Frontal cortex (tissue), 4 donors: ENCODE results near the gene LRRC73. TPM values are rescaled to one million over a fixed set of nuclear protein-coding genes. Genes with fewer than 3 reads are reported as not detected.

Experiments used
- DNase-seq, 2 donors: peaks; one replicate each; pipeline ENCODE4 v3.0.0; 2012; ENCODE audit warnings: low spot score in 2 of 2
- FAIRE-seq: peaks from 2 replicates; lab custom pipeline; 2012; peaks lifted over from hg19 to GRCh38; lab: Jason Lieb, UNC
- total RNA-seq: library from RNA; depleted of rRNA; stranded (reverse); fragments of >200 nt; gene quantifications from one replicate; pipeline ENCODE4 v1.2.3, GENCODE V29; 2014
- donor health status: control.
- donor health status: control.
- donor health status: control.

Gene LRRC73
- total RNA-seq, 1 donor from 2014 or later, result 2.9 TPM

DNA sequence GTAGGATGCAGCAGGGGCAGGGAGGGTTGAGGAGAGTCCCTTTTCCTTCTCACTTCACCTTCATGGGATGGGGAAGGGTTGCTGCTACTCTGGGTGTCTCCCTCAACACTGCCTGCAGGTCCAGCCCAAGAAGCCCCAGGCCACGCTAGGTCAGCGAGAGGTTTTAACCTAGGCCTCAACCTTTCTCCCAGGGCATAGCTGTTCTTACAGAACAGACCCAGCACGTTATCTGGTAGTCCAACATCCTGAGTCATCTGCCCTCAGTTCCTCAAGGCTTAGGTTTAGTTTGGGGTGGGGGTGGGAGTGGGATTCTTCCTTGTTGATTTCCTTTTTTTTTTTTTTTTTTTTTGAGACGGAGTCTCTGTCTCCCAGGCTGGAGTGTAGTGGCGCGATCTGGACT, 15.8 kb downstream of the LRRC73 start:
- FAIRE-seq (no peak), DNase-seq (no peak)

DNA sequence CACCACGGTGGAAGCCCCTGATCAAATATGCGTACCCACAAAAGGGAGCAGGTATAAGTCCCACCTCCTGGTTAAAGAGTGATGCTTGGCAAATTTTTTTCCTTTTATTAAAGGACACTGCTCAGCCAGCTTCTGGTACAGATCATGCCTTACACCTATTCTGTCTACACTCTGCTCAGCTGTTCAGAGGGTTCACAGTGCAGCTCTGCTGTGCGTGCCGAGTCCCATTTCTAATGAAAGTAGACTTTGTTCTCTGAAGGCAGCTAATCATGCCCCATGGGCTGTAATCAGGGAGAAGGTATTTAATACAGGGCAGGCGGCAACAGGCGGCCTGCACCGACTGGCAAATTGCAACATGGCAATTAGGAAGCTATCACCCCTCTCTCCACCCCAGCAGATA, 16.3 kb downstream of the LRRC73 start:
- FAIRE-seq (no peak), DNase-seq (no peak)

DNA sequence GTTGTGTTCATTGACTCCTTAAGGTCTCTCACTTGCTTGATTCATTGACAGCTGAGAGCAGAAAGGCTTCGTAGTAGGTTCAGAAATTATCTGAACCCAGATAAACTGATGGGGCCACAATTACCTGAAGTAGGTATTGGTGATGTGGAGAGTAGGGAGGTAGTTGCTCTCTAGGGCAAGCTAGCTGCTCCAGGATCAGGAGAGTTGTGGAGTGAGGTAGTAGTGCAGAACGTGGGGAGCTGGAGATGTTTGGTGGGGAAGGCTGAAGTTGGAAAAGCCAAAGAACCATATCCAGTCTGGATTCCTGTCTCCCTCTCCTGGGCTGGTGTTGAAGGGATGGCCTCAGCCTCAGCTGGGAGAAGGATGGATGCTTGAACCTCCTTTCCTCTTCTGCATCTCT, 16.9 kb downstream of the LRRC73 start:
- DNase-seq (no peak), FAIRE-seq (no peak)

DNA sequence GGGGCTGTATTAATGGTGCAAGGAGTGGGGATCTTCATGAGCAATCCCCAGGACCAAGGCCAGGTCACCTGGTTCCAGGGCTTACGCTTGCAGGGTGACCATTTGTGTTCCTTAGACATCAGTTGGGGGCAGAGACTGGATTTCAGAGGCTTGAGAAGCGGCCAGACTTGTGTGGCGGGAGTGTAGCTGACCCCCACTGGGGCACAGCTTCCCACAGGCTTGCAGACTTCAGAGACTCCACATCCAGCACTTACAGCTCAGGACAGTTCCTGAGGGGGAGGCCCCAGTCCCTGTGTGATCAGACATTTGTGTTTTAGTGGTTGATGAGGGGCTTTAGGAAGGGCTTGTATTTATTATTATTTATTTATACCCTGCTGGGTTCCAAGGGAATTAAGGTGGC, 17.5 kb downstream of the LRRC73 start:
- FAIRE-seq (no peak), DNase-seq (no peak)

DNA sequence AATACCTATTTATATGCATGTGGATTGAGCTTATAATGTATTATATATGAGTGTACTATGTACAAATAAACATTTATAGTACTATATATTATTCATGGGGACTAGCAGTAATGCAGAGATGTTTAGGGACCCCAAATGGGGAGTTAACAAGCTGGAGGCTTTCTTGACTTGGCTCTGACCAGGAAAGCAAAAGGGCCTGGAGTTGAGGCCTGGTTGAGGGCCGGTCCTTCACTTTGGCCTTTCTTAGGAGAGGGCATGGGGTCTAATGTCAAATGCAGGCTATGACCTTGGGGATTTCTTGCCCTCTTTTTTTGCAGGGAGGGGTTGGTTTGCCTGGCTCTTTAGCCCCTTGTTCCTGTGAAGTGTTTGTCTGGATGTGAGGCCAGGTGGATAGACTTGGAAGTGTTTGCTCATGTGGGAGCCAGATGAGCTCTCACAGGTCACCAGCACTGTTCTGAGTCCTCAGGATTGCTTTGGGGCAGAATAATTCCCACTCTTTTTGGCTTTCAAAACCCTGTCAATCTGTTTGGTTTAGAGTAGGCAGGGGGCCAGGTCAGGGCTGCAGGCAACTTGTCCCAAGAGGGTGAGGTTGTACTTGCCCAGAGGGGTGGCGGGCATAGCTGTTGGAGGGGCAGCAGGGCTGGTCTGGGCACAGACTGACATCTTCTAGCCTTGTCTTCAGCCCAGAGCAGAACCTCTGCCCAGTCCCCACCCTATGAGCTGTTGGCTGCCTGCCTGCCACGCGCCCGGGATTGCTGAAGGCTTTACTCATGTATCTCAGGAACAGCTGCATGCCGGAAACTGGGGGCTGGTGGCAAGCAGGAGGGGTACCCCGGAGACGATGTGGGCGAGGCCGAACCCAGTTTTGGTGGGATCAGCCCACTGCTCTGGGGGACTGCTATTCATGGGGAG, 18.1 kb downstream of the LRRC73 start:
- DNase-seq (peak; percentile 65 to 67), FAIRE-seq (no peak)

DNA sequence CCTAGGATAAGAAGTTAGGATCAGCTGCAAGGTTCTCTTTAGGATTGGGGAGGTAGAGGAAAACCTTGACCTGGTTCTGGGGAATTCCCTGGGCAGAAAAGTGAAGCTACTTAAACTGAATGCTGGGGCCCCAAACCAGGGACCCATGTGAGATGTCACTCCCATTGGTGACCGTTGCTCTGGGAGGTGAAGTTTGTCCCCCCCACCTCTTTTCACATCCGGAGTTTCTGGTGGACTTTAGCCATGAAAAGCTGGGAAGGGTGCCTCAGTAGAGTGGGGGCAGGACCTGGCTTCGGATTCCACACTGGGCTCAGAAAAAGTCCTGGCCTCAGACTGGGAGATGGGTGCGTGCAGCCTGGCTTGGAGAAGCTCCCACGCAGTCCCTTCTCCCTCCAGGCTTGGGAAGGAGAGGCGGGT, 19.6 kb downstream of the LRRC73 start:
- no peak for FAIRE-seq
- no peak for DNase-seq

DNA sequence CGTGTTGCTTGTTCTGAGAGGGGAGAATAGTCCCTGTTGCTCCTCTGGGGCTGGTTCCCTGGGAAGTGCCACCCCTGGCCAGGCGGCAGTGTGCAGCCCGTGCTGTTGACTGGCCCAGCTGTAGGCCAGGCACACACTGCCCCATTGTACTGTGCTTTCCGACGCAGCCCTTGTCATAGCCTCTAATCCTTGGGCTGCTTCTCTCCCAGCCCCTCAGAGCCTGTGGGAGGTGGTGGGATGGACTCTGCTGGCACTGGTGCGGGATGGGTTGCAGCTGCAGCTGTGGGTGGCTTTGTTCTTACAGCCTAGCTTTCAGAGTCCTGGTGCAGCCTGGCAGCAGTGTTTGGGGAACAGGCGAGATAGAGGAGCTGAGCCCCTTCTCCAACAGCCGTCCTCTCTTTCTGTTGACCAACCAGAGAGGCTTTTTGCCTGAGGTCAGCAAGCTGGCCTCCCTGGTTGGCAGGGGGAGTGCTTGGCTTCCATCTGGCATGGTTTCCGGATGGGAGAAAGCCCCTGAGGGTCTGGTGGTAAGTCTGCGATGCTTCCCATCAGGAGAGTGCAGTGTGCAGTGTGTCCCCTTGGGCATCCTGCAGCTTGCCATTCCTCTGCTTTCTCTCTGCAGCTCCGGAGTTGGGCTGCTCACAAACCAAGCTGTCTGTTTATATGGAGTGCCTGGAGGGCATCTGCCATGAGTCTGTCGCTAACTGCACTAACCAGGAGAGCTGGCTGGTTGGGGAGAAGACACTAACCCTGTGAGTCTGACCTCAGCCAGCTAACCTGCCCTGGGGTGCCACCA, 20.7 kb downstream of the LRRC73 start:
- no peak for FAIRE-seq
- DNase-seq, result peak; percentile 64 to 66

DNA sequence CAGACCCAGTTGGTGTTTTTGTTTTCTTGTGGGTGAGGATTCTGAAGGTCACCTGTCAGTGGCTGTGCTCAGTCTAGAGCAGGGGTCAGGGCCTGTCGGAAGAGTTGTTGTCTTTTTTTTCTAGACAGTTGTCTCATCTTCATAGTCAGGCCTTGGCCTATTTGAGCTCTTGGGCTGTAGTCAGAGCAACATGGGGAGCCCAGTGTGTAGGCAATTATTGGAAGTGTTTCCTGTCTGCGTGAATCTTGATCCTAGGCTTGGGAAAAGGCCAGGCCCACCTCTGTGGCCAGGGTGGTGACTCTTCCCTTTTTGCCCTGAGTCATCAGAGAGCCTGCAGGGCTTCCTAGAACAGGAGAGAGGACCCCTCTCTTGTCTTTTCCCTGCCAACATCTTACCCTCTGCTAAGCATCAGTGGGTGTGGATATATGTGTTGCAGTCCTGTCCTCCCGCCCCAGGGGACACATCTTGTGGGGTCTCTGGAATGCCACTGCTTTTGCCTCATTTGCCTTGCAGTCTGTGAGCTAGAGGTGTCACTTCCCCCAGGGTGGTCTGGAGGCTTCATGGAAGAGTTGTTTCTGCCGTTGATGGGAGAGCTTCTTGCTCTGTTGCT, 21.4 kb downstream of the LRRC73 start:
- DNase-seq, result no peak
- FAIRE-seq, result no peak

DNA sequence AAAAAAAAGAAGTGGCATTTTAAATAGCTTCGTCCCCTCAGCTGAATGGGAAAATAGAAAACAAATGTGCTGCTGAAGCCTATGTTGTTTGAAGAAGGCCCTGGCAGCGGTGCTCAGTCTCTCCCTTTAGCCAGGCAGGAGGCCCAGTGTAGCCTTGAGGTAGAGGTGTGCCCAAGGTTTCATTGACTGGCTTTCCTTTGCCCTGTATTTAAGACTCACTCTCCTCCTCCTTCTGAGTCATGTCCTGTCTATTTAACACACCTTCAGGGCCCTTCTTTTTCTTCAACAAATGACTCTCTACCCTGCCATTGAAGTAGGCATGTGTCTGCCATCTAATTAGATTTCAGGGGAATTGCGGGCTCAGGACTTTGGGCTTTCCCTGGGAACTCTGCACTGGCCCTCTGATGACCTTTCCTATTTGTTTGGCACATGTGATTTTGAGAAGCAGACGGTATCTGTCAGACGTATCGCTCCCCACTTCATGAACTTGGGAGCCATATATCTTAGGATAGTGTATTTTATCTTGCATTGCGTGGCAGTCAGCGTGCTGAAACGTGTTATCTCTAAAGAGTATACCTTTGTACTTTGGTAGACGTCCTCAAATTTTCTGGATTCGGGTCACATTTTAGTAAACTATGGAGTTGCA, 28.4 kb downstream of the LRRC73 start:
- FAIRE-seq (no peak), DNase-seq (no peak)

DNA sequence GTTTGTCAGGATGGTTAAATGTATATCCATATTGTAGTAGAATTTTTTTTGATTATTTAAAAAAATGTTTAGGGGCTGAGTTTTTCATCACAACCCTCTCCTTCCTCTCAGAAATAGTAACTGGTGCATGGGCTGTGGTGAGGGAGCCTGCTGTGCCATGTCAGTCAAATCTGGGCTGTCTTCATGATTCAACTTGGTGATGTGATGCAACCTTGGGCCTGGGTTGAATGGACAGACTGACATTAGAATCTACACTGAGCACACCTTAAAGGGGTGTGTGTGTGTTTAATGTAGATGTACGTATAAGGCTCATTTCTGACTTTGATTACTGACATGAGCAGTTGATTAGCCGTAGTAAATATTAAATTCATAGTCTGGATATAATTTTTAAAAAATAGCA, 29.1 kb downstream of the LRRC73 start:
- no peak for FAIRE-seq
- DNase-seq, result no peak

DNA sequence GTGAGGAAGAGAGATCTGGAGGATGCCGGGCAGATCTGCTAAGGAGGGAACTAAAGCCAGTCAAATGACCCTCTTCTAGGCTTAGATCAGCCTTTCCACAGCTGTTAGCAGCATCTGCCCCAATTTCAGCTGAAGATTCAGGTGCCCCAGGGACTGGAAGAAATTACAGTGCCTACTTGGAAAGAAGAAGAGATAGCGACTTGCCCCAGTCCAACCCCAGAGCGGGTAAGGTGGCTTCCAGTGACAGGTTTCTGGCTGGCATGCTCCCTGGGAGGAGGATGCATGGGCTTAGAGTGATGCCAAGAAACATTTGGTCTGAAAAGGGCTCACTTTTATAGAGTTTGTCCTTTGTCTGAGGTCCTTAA, 32.2 kb downstream of the LRRC73 start:
- no peak for FAIRE-seq
- DNase-seq, result no peak

DNA sequence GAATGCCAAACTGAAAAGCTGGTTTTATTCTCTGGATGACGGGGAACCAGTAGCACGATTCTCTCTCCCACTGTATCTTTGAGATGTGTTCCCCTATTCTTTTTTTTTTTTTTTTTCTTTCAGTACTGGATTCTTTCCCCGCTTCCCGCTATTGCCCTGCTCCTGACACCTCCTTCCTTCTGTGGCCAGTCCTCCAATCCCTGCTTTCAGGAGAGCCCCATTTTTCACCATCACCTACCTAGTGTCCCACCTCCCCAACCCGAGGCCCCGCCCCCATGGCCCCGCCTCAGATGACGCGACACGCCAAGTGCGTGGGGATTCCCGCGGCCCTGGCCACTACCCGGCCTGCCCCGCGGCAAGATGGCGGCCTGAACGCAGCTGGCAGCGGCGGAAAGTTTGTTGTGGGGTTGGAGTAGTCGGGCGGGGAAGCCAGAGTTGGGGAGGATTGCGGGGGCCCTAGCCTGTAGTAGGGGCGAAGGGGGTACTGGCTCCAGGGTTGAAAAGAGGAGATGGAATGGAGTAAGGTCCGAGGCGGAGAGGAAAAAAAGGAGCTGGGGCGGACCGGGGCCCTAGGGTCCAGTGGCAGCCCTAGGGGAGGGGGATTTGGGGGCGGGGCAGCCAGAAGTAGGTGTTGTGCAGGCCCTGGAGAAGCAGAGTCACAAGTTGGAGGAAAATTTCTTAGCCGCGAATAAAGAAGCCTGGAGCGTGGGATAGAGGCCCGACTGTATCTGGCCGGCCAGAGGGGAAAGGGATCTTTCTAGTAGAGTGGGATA, 32.7 kb downstream of the LRRC73 start, which contains the start of gene TJAP1:
TJAP1 (plus strand) TSS at position 336 of the 773 bp plus-strand sequence. CDS start 21,432 bp downstream, outside the sequence.
- DNase-seq (peak; percentile 79 to 92), FAIRE-seq (no peak)

DNA sequence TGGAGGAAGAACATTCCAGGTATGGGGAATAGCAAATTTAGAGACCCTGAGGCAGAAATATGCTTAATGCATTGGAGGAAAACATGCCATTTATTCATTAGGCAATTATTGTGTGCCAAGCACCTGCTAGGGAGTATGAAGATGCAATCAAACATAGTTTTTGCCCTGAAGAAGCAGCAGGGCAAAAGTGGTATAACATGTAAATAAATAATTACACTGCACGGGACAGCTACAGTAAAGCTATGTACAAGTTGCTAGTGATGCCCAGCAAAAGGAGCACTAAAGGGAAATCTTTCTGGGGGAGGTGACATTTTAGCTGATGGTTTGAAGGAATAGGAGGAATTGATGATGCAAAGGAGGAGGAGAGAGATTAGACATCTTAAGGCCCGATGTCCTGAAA, 33.4 kb downstream of the LRRC73 start:
- DNase-seq (no peak), FAIRE-seq (no peak)

DNA sequence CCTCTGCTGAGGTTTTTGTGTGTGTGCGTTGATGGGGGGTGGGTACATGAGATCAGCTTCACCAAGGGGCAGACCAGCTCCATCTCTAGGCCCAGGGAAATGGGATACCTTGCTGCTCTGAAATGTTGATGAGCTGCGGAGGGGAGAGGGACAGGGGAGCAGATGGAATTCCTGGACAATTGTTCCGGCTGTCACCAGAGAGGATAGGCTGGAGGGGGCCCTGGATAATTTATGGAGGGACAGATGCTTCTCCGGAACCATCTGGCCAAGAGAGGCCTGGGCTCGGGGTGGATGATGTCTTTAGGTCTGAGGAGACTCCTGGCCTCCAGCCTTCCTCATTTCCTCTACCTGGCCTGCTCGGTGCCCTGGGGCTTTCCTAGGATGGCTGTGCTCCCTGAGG, 34.6 kb downstream of the LRRC73 start:
- FAIRE-seq (no peak), DNase-seq (no peak)

DNA sequence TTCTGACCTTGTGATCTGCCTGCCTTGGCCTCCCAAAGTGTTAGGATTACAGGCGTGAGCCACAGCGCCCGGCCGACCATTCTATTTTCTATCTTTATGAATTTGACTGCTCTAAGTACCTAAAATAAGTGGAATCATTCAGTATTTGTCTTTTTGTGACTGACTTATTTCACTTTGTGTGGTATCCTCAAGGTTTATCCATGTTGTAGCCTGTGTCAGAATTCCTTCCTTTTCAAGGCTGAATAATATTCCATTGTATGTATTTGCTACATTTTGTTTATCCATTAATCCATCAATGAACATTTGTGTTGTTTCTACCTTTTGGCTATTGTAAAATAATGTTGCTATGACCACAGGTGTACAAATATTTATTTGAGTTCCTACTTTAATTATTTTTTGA, 37.6 kb downstream of the LRRC73 start:
- DNase-seq (no peak), FAIRE-seq (no peak)

DNA sequence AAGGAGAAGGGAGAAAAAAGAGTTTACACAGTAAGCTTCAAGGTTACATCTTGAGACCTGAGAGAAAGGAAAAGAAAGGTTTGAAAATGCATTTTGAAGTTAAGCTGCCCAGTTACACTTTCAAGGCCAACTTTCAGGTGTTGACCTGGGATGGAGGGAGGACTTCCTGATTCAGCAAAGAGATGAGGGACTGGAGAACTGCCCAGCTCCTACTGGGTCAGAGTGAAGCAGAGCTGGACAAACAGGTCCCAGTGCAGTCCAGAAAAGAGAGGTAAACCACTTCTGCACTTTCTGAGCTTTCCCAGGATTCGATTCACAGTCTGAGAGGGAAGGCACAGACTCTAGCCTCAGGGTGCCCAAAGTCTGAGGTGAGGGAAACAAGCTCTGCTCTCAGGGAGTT, 38.7 kb downstream of the LRRC73 start:
- FAIRE-seq (no peak), DNase-seq (no peak)

DNA sequence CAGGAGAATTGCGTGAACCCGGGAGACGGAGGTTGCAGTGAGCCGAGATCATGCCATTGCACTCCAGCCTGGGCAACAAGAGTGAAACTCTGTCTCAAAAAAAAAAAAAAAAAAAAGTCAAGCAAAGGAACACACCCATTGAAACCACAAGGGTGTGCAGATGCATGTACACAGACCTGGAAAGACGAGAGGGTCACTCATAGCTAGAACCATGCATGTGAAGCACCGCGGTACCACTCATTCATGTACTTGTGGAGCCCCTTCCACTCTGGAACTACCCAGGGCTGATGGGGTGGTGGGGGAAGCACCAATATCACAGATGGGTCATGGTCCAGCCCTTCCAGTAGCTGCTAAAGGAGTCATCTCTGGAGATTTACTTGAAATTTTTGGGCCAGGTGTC, 40.2 kb downstream of the LRRC73 start:
- FAIRE-seq, result no peak

DNA sequence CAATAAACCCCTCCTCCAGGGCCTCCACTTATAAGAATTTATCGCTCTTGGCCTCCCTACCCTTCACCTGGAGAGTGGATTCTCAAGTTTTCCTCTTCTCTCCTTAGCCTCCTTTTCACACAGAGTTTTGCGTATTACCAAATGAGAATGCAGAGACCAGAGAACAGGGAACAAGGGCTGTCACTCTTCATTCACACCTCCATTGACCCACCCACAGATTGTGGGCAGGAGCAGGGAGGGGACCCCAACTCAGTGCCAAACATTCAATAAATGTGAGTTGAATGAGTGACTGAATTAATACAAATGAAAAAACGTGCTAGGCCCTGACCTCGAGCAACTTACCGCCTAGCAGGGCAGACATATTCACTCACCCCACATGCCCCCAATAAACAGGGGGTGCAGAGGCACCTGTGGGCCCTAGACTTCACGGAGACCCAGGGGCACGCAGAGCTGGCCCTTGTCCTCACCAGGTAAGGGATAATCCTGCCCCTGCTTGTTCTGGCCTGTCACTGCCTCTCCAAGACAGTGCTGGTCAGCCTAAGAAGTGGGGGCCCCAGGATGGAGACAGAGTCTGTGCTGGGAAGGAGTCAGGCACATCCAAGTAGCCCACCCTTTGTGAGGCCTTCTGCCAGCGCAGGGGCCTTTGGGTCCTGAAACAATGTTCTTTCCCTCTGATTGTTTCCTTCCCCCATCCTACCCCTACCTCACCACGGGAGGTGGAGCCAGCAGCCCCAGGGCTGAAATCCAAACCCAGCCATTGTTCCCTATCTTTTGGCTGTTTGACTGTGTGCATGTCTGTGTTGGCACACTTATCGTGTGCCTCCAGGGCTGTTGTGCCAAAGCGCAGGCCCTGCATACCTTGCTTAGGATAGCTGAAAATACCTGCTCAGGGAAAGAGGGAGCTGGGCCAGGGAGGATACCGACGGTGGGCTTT, 41.1 kb downstream of the LRRC73 start:
- FAIRE-seq (no peak), DNase-seq (no peak)

More for the DNA sequence above, 40.2 kb downstream of the LRRC73 start:
- no peak for DNase-seq
